ENCODE results near the gene EMC8. TPM values are rescaled to one million over a fixed set of nuclear protein-coding genes. Genes with fewer than 3 reads are reported as not detected.
"Not testable (repeated sequence)": the region's sequence is repeated elsewhere in the genome, so short reads cannot be mapped to it uniquely, and the experiment has no call there.

The EMC8 gene
- total RNA-seq, 1 donor from 2014 or later, result 21.9 TPM

GRCh38 chr16:85838381-85838780 is 39.0 kb upstream of the EMC8 start:
- no peak for TF ChIP-seq CTCF (IDR thresholded peaks at IDR 0.05)
- ATAC-seq (peak in 1 of 2 donors; percentile 4), DNase-seq (peak; percentile 48)
- intact Hi-C loops (cut with DNase I), result no loop called here
- no peak overlapping the region for H3K27ac ChIP-seq
- no peaks in the 10 kb centered on the region for H3K9me3 ChIP-seq
- no peaks in the 10 kb centered on the region for H3K36me3 ChIP-seq
- H3K27me3 ChIP-seq (ENCODE audit: low read depth), result peaks cover 31% of the 10 kb centered on the region
- no peak overlapping the region for H3K4me3 ChIP-seq
- peaks cover 7% of the 10 kb centered on the region for H3K4me1 ChIP-seq

GRCh38 chr16:85837654-85838053 is 38.3 kb upstream of the EMC8 start:
- H3K9me3 ChIP-seq; DNase-seq; ATAC-seq; H3K4me3 ChIP-seq; intact Hi-C loops (cut with DNase I); H3K27ac ChIP-seq; H3K36me3 ChIP-seq: not testable (repeated sequence)
- H3K27me3 ChIP-seq (ENCODE audit: low read depth), result peaks cover 37% of the 10 kb centered on the region
- H3K4me1 ChIP-seq, result peaks cover 11% of the 10 kb centered on the region

- H3K4me3 ChIP-seq, result no peak overlapping the region
- no peak for TF ChIP-seq CTCF (IDR thresholded peaks at IDR 0.05)
- ATAC-seq (peak; percentile 83 to 84), DNase-seq (peak; percentile 72)
- H3K9me3 ChIP-seq, result no peaks in the 10 kb centered on the region
- peaks cover 11% of the 10 kb centered on the region for H3K4me1 ChIP-seq
- no peaks in the 10 kb centered on the region for H3K36me3 ChIP-seq
- peaks cover 44% of the 10 kb centered on the region for H3K27me3 ChIP-seq (ENCODE audit: low read depth)
- intact Hi-C loops (cut with DNase I), result no loop called here
- no peak overlapping the region for H3K27ac ChIP-seq
Measured at GRCh38 chr16:85836706-85837582, 37.6 kb upstream of the EMC8 start.

GRCh38 chr16:85835956-85836705 is 36.8 kb upstream of the EMC8 start:
- H3K4me3 ChIP-seq, result no peak overlapping the region
- peaks cover 11% of the 10 kb centered on the region for H3K4me1 ChIP-seq
- peak; percentile 18 for DNase-seq
- H3K9me3 ChIP-seq, result no peaks in the 10 kb centered on the region
- TF ChIP-seq CTCF (IDR thresholded peaks at IDR 0.05), result no peak
- H3K27me3 ChIP-seq (ENCODE audit: low read depth), result peaks cover 45% of the 10 kb centered on the region
- no peak for ATAC-seq
- no peaks in the 10 kb centered on the region for H3K36me3 ChIP-seq
- intact Hi-C loops (cut with DNase I), result no loop called here
- no peak overlapping the region for H3K27ac ChIP-seq

- Histone ChIP-seq H3K4me1 (peaks cover 11% of the 10 kb centered on the region), H3K4me3 (no peak overlapping the region), H3K36me3 (no peaks in the 10 kb centered on the region), H3K27me3 (ENCODE audit: low read depth) (peaks cover 44% of the 10 kb centered on the region), H3K27ac (no peak overlapping the region), H3K9me3 (no peaks in the 10 kb centered on the region)
- intact Hi-C loops (cut with DNase I), result no loop called here
- ATAC-seq, result no peak
- no peak for TF ChIP-seq CTCF (IDR thresholded peaks at IDR 0.05)
- DNase-seq, result peak; percentile 45
Measured at GRCh38 chr16:85835227-85835751, 35.9 kb upstream of the EMC8 start.

Measured in lower lobe of right lung (tissue), 2 donors.